Measurements from ENCODE around the gene FMN2.

FMN2 gene

DNA sequence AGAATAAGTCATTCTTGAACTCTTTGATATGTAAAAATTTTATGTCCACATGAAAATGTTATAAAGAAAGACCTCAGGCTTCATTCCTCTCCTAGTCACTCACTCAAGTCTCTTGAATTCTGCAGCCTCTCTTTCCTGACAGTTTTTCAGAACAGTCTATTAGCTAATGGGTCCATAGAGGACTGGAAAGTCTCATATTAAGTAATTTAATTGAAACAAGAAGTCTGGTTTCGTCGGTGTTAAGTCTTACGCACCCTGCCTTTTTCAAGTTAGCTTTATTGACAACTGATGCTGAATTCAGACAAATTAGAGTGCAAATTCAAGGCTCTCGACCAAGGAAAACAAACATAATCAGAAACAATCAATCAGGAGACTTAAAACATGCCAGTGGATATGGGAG, 414.5 kb downstream of the FMN2 start:
- H3K36me3 Mint-ChIP-seq, result no peaks in the 10 kb centered on the region
- H3K27ac Mint-ChIP-seq, result no peak overlapping the region
- no peaks in the 10 kb centered on the region for H3K9me3 Mint-ChIP-seq
- no peak overlapping the region for H3K4me3 Mint-ChIP-seq
- DNase-seq (ENCODE audit: low spot score in 2 of 2) (no peak), ATAC-seq (no peak)
- no peaks in the 10 kb centered on the region for H3K4me1 Mint-ChIP-seq

DNA sequence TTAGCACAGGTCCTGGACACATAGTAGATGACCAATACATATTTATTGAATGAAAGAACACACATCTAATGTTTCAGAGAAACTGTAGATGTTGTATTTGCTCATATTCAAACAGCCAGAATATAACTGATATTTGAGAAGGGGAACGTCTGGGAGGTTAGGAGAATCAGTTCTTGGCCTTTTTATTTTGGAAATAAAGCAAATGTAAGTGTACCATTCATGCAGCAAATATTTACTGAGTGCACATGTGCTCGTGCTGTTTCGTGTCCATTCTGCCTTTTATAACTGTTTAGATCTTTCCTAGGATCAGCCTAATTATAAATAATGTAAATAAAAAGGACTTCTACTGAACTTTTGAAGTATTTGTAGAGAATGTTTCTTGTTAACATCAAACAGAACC, 416.5 kb downstream of the FMN2 start:
- H3K27ac Mint-ChIP-seq, result no peak overlapping the region
- H3K36me3 Mint-ChIP-seq, result no peaks in the 10 kb centered on the region
- ATAC-seq (no peak), DNase-seq (ENCODE audit: low spot score in 2 of 2) (no peak)
- H3K9me3 Mint-ChIP-seq, result peaks cover 2% of the 10 kb centered on the region
- H3K4me1 Mint-ChIP-seq, result no peaks in the 10 kb centered on the region
- H3K4me3 Mint-ChIP-seq, result no peak overlapping the region

GRCh38 chr1:240508950-240509349, 417.3 kb downstream of the FMN2 start:
- Mint-ChIP-seq H3K4me3 (no peak overlapping the region), H3K36me3 (no peaks in the 10 kb centered on the region), H3K9me3 (peaks cover 2% of the 10 kb centered on the region), H3K27ac (no peak overlapping the region), H3K4me1 (no peaks in the 10 kb centered on the region)
- no peak for ATAC-seq
- no peak for DNase-seq (ENCODE audit: low spot score in 2 of 2)

- Mint-ChIP-seq H3K4me3 (no peak overlapping the region), H3K9me3 (peaks cover 2% of the 10 kb centered on the region), H3K27ac (no peak overlapping the region), H3K4me1 (no peaks in the 10 kb centered on the region), H3K36me3 (no peaks in the 10 kb centered on the region)
- no peak for ATAC-seq
- DNase-seq (ENCODE audit: low spot score in 2 of 2), result no peak
These were observed 420.1 kb downstream of the FMN2 start for GRCh38 chr1:240511789-240512188.

DNA sequence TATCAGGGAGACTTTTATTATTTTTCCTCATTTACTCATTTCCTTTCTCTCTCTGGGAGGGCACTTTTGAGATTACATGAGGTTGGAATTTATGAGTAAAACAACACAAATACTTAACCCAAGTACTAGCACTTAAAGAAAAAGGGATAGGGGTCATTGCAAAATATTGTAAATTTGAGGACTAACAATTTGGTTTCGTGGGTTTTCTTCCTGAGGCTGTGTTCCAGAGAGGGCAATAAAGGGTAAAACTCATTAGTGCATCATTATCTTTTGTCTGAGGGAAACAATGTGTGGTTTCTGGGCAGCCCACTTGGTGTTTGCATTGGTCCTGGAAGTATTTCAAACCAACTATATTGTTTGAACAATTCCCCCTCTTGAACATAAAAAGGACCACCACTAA, 423.8 kb downstream of the FMN2 start:
- H3K4me3 Mint-ChIP-seq, result no peak overlapping the region
- no peak overlapping the region for H3K27ac Mint-ChIP-seq
- no peak for DNase-seq (ENCODE audit: low spot score in 2 of 2)
- no peaks in the 10 kb centered on the region for H3K36me3 Mint-ChIP-seq
- no peak for ATAC-seq
- peaks cover 2% of the 10 kb centered on the region for H3K9me3 Mint-ChIP-seq
- no peaks in the 10 kb centered on the region for H3K4me1 Mint-ChIP-seq

- peaks cover 2% of the 10 kb centered on the region for H3K9me3 Mint-ChIP-seq
- DNase-seq (ENCODE audit: low spot score in 2 of 2) (no peak), ATAC-seq (no peak)
- no peak overlapping the region for H3K27ac Mint-ChIP-seq
- H3K4me3 Mint-ChIP-seq, result no peak overlapping the region
- no peaks in the 10 kb centered on the region for H3K36me3 Mint-ChIP-seq
- no peaks in the 10 kb centered on the region for H3K4me1 Mint-ChIP-seq
These were observed 424.4 kb downstream of the FMN2 start for GRCh38 chr1:240516069-240516468.

DNA sequence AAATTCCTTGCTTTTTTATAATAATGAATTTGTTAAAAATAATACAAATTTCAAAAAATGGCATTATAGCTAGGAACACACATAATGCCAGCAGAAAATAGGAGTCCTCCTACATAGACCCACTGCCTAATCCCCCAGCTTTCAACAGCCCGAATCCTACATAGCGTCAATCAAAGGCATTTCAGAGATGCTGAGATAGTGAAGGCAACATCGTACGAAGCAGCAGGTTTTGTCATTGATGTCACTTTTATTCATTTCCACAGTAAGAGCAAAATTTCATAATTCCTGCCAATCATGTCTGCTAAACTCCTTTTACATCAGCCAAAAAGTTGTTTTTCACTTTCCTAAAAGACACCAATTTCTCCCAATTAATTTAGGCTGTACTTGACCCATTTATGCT, 426.2 kb downstream of the FMN2 start:
- H3K4me3 Mint-ChIP-seq, result no peak overlapping the region
- ATAC-seq (no peak), DNase-seq (ENCODE audit: low spot score in 2 of 2) (no peak)
- H3K36me3 Mint-ChIP-seq, result no peaks in the 10 kb centered on the region
- H3K9me3 Mint-ChIP-seq, result peaks cover 2% of the 10 kb centered on the region
- H3K27ac Mint-ChIP-seq, result no peak overlapping the region
- H3K4me1 Mint-ChIP-seq, result no peaks in the 10 kb centered on the region

DNA sequence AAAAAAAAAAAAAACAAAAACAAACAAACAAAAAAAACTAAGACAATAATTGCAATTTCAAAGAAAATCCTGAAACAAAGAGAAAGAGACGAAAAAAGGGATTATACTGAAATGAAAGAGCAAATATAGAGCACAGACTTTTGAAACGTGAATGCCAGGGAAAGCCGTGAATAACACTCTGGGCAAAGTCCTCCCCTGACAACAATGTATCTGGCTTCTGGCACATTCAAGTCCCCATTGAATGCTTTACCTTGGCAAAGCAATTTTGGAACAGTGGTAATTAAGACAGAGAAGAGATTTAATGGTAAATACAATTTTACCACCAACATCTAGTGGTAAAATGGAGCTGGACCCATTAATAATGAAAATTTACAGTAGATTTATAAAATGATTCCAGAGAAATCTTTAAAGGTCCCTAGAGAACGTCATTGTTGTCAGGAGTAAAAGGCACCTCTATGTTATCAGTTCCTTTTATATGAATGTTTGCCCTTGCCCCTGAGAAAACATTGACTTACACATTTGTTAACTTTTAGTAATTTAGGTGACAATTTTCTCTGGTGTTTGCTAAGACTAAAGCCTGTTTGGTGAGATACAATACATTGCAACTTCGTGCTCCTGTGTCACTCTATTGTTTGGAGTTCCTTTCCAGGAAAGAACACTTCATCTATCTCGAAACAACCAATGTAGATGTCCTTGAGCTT, 430.6 kb downstream of the FMN2 start:
- ATAC-seq (no peak), DNase-seq (ENCODE audit: low spot score in 2 of 2) (no peak)
- H3K27ac Mint-ChIP-seq, result no peak overlapping the region
- no peak overlapping the region for H3K4me3 Mint-ChIP-seq
- no peaks in the 10 kb centered on the region for H3K4me1 Mint-ChIP-seq
- H3K36me3 Mint-ChIP-seq, result no peaks in the 10 kb centered on the region
- H3K9me3 Mint-ChIP-seq, result no peaks in the 10 kb centered on the region

- no peak for ATAC-seq
- Mint-ChIP-seq H3K36me3 (no peaks in the 10 kb centered on the region), H3K27ac (no peak overlapping the region), H3K9me3 (no peaks in the 10 kb centered on the region), H3K4me3 (no peak overlapping the region), H3K4me1 (no peaks in the 10 kb centered on the region)
- DNase-seq (ENCODE audit: low spot score in 2 of 2), result no peak
These were observed 432.8 kb downstream of the FMN2 start for GRCh38 chr1:240524356-240525069.

Measured in stimulated activated effector memory CD8-positive, alpha-beta T cell treated with anti-CD3 and anti-CD28 coated beads, Interleukin-12 subunit alpha, Interleukin-12 subunit beta, amount 100 ng/mL, for 72 hours (primary cell).